ENCODE data around the gene LDB2.
"Not testable (repeated sequence)": the region's sequence is repeated elsewhere in the genome, so short reads cannot be mapped to it uniquely, and the experiment has no call there.

Gene LDB2

DNA sequence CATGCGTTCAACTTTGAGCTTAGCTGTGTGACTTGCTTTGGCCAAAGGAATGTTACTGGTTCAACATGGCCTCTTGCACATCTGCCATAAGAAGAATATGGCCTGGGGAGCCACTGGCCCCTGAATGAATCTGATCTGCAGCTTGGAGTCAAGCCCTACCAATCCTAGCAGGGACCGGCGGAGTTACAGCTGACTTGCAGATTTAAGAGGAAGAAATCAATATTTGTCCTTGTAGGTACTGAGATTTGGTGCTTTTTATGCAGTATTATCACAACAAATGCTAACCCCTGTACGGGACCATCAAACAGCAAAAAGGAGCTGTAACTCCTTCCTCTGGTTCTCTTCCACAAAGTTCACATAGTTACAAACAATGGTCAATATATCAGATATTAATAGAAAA lies 252.0 kb downstream of the LDB2 start:
- DNase-seq (ENCODE audit: low spot score), result no peak

DNA sequence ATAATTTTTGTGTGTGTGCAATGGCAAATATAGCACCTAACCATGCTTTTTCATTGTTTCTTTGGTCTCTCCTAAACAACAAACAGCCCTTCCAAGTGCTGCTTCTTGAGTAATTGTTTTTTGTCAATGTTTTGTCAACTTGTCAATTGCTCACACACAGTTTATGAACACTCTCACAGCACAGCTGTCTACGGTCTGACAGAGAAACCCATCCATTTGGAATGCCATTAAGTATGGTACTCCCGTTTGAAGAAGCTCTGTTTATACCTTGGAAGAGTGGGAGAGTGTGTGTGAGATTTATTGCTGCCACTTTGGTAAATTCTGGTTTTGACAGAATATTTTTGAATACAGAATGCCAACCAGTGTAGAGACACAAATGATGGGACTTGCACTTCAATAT lies 254.6 kb downstream of the LDB2 start:
- no peak for DNase-seq (ENCODE audit: low spot score)

DNA sequence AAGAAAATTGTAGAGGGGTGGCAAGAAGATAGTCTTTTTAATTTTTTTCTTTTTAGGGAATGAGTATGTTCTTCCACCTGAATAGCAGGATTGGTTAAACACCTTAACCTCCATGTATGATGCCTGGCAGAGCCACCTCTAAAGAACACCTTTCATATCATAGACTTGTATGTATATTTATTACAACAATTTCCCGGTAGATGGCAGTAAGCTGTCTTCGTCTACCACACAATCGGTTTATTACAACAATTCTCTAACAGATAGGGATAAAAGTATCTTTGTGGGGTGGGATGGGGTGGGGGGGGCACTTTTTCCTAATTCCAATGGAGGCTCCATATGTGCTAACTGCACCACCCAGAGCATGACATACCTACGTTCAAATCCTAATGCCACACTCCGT lies 255.5 kb downstream of the LDB2 start:
- DNase-seq (ENCODE audit: low spot score), result no peak

DNA sequence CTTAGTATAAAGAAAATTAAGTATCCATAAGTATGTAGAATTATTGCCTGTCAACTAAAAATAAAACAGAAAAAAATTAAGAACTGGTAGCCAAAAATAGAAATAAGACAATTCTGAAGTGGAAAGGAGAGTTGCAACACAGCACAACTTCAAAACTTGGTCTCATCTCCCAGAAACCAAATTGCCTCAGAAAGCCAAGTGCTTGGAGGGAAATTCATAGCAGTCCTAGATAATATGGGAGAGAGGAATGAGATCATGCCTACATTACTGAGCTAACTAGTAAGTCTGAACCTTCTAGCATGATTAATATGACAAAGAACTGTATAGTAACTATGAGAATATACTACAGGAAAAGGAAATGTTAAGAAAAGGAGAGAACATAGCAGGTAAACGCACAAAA lies 256.5 kb downstream of the LDB2 start:
- DNase-seq (ENCODE audit: low spot score), result no peak

DNA sequence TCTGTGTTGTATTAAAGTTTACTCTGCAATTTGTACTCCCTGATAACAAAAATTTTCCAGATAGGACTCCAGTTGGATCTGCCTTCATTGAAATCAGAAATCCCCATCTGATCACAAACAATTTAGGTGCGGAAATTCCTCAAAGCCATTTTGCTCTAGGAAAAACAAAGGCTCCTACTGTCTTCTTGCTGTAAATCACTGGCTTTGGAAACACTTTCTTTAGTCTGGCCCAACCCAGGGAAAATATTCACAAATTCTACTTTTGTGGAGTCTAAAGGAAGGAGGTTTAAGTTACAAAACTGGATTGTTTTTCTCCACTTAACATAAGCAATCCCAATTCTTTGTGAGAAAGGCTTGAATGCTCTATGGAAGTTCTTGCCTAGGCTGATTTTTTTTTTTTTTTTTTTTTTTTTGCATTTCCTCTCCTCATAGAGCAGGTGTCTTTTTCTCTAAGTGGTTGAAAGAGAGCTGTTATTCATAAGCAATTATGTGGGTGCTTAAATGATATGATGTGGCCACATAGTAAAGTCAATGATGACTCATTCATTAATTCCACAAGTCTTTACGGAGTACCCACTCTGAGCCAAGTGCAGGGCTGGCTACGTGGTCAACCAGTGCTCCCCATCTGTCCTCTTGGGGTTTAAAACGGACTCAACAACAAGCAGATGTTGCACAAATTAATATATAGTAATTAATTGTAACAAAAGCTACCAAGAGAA lies 261.4 kb downstream of the LDB2 start:
- no peak for DNase-seq (ENCODE audit: low spot score)

DNA sequence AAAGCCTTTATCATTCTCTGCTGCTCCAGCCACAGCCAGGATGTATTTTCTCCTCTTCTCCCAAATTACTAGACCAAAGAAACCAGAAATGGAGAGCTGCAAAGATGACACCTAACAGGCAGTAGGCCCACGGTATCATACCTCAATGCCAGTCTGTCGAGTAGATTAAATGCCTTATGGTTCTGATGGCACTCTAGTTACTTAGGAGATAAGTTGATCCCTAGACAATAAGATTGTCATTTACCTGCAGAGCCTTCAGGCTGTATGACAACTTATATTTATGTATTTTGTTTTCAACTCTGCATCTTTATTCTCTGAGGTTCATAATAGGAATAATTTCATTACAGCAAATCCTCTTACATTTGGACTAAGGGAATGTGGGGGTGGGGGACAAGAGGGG lies 262.1 kb downstream of the LDB2 start:
- no peak for DNase-seq (ENCODE audit: low spot score)

DNA sequence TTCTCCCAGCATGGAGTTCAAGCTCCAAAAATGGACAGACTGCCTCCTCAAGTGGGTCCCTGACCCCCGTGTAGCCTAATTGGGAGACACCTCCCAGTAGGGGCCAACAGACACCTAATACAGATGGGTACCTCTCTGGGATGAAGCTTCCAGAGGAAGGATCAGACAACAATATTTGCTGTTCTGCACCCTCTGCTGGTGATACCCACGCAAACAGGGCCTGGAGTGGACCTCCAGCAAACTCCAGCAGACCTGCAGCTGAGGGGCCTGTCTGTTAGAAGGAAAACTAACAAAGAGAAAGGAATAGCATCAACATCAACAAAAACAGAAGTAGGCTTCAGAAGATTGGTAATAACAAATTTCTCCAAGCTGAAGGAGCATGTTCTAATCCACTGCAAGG lies 269.2 kb downstream of the LDB2 start:
- DNase-seq (ENCODE audit: low spot score), result not testable (repeated sequence)

DNA sequence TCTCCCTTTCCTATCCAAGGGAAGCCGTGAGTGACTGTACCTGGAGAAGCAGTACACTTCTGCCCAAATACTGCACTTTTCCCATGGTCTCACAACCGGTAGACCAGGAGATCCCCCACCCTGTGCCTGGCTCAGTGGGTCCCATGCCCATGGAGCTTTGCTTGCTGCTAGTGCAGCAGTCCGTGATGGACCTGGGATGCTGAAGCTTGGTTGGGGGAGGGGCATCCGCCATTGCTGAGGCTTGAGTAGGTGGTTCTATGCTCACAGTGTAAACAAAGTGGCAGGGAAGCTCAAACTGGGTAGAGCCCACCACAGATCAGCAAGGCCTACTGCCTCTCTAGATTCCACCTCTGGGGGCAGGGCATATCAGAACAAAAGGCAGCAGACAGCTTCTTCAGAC lies 269.6 kb downstream of the LDB2 start:
- not testable (repeated sequence) for DNase-seq (ENCODE audit: low spot score)

DNA sequence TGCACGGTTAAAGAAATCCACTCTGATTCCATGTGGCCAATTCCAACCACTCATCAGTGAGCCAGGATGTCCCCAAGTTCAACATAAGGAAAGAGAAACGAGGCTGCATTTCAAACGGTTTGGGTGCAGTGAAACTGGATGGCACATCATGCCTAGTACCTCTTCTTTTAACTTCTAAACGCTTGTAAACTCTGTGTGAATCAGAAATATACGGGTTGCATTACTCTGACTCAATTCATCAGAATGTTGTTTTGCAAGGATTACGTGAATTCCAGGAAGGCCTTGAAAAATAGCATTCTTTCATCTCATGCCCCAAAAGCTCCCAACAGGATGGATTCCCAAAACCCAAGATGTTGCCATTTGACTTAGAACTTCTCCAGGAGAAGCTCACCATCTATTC lies 270.4 kb downstream of the LDB2 start:
- DNase-seq (ENCODE audit: low spot score), result no peak

DNA sequence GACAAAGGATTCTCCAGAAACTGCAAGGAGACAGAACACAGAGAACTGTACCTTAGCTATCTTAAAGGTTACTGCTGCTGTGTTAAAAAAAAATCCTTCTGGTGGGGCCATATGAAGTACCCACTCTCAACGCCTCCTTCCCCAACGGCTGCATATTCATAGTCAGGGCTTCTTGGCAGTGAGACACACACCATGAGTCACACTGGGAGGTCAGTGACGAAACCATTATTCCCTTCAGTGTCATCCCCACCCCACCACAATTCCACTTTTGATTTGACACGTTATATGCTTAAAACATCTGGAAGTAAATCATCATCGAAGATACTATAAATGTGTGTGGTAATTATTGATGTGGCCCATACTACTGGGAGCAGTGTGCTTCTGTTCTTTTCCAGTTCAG lies 271.5 kb downstream of the LDB2 start:
- no peak for DNase-seq (ENCODE audit: low spot score)

DNA sequence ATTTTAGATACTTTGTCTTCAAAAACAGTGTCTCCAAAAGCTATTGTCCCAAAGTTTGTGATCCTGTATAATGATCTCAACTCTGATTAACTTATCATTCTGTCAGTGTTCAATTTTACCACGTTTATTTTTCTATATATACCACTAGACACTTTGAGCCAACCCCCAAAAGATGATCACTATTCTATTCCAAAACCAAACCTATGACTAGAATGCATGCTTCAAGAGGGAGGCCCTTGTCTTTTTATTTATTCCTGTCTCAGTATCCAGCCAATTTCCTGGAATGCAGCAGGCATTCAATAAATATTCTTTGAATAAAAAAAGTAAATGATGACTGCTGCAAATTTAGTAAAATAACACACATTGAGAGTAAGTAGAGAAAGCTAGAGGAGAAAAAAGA lies 275.6 kb downstream of the LDB2 start:
- no peak for DNase-seq (ENCODE audit: low spot score)

DNA sequence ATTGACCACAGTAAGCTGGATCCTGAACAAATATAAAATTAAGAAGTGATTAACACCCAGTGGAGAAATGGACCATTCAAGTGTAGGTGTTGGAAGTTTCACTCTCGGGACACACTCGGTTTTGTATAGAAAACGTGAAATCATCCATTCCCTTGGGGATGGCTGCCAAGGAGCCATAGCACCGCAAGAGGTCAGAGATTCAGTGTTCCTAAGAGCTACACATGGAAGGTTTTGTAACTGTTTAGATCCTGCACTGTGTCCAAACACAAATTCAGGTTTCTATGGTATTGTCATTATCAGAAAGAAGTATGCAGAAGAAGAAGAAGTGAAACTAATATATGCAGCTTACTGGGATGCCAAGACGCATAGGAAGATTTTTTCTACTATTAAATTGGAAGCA lies 281.0 kb downstream of the LDB2 start:
- no peak for DNase-seq (ENCODE audit: low spot score)

DNA sequence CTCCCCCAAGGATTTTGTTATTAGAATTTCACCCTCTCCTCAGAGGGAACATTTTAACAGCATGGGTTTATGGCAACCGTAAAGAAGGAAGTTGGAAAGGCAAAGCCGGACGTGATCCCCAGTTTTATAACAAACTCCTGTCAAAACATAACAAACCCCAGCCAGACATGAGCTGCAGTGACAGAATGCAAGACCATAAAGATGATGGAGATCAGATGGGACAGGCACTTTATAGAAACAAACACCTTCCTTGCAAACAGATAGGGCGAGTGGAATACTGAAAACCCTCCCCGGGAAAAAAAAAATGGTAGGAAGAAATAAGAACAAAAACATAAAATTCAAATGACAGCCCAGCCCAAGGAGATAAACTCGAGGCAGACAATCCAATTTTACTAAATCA lies 281.4 kb downstream of the LDB2 start:
- DNase-seq (ENCODE audit: low spot score), result no peak

DNA sequence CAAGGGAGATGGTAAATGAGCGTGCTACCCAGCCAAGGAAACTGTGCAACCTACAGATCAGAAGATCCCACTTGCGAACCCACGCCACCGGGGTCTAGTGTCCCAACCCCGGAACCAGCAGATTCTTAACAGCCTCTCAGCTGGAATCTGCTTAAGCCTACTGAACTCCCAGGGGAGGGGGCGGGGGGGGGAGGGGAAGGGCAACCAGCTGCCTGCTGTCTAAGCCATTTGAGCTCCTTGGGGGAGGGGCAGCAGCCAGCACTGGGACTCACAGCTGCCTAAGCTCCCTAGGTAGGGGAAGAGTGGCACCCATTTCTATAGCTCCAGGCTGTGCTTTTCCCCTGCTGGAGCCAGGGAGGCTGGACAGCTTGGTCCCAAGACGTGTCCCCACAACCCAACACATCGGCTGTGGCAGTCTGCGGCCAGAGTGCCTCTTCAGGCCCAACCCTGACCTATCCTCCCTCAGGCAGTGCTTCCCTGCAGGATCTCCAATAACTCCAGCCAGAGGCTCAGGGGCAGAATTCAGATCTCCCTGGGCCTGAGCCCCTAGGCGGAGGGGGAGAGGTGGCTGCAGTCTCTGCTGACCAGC lies 289.2 kb downstream of the LDB2 start:
- no peak for DNase-seq (ENCODE audit: low spot score)

DNA sequence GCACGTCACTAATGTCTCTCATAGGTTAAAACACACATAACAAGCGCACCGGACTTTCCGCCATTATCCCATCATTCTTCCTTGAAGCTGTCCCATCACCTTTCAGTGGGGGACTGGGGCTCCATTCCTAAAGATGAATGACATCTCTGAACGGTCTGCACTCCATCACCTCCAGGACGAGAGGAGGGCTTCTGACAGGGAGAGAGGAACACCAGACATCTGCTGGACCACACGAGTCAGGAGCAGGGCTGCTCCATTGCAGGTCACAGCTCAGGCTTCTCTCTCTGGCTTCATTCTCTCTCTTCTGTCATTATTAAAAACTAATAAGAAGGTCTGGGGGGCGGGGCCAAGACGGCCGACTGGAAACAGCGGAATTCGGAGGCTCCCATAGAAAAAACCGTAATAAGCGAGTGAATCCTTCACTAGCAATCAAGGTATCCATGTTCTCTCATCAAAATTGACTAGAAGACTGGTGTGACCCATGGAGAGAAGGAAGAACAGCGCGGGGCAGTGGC lies 289.8 kb downstream of the LDB2 start:
- DNase-seq (ENCODE audit: low spot score), result no peak

DNA sequence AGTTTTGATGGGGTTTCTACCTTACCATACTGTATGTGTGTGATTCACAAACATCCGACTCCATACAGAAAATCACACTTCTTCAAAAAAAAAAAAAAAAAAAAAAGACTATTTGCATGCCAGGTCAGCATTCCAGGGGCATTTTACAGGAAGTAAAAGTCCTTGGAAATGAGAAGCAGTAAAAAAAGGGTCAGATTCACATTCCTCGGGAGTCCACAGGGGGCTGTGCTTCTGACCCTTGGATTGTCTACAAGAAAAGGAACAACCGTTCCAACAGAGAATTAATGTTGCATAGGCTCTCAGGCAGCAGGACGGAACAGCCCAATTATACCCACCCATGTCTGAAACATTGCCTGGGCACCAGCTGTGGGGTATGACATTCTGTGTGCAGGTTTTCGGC lies 290.3 kb downstream of the LDB2 start:
- DNase-seq (ENCODE audit: low spot score), result no peak

DNA sequence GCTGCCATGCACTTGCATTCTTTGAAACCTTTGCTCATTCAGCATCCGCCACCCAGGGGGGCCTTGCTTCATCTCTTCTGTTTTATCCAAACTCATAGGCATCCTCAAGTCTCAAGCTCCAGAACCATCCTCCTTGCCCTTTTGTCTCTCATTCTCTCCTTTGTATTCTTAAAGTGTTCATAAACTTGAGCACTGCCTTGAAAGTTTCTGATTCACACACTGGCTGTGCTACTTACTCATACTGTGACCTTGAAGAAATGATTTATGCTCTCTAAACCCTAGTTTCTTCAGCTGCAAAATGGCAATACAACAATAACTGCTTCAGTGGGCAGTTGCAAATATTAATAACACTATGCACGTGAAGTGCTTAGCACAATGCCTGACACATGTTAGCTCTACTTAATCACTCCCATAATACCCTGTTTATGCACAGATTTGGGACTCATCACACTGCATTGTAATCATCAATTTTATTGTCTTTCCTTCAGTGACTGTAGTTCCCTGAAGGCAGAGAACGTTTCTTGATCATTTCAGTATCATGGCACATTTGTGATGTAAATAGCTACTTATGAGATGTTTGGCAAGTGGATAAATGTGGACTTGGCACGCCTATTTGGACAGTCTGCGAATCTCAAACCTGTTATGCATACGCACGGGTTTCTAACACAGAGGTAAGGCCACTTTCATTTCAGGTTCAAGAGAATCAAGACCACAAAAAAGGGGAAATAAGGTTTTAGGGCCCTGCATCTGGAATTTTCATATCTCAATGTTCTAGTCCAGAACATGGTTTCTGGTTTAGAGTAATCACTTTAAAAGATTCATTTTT lies 291.0 kb downstream of the LDB2 start:
- no peak for DNase-seq (ENCODE audit: low spot score)

DNA sequence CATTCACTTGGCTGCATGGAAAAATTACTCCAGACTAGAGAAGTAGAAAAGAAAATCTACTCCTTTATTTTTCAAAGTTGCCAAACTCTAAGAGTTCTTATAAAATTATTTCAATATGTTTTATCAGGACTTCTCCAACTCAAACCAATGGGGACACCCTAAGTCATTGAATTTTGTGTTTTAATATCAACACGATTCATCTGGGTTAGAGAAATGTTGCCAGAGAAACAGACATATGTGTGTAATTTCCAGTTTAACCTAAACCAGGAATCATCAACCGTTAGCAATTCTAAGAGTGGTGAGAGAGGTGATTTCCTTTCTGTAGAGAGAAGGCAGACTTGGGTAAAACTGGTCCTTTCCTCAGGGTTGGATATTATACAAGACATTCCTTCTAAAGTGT lies 291.8 kb downstream of the LDB2 start:
- DNase-seq (ENCODE audit: low spot score), result no peak

DNA sequence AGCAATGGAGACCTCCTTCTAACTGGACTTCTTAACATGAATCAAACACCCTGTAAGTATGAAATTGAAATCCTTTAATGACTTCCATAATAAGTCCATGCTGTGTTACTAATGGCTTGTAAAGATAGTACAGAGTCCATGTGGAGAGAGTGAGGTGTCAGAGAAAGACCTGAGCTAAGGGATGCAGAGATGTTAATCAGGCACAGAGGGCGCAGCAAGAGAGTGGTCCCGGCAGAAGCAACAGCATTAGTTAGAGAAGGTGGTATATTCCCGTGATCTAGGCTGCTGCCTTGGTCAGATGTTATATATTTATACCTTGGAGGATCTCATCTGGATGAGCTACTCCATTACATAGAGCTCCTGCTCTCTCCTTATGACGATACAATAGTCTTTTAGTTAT lies 295.3 kb downstream of the LDB2 start:
- DNase-seq (ENCODE audit: low spot score), result no peak

DNA sequence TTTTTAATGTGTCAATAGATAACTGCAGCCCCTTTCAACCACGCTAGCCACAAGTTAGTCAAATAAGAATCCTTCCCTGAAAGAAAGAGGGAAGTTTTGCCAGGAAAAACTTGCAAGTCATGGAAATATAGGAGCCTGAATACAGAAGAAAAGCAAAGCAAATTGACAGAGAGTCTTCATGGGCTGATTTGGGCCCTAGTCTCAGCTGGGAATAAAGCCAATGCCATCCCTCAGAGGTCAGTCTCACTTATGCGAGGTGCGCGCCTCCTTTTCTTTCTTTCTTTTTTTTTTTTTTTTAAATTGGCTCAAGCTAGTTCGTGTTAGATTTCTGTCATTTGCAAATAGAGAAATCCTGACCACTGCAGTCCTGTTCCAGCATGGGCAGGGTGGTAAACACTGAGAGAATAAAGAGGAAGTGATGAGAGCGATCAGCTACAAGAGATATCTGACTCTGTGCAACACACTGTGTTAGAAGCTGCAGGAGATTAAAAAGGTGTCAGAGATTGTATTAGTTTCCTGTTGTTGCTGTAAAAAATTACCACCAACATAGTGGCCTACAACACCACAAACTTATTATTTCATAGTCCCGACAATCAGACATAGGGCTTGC lies 299.7 kb downstream of the LDB2 start:
- DNase-seq (ENCODE audit: low spot score), result no peak

DNA sequence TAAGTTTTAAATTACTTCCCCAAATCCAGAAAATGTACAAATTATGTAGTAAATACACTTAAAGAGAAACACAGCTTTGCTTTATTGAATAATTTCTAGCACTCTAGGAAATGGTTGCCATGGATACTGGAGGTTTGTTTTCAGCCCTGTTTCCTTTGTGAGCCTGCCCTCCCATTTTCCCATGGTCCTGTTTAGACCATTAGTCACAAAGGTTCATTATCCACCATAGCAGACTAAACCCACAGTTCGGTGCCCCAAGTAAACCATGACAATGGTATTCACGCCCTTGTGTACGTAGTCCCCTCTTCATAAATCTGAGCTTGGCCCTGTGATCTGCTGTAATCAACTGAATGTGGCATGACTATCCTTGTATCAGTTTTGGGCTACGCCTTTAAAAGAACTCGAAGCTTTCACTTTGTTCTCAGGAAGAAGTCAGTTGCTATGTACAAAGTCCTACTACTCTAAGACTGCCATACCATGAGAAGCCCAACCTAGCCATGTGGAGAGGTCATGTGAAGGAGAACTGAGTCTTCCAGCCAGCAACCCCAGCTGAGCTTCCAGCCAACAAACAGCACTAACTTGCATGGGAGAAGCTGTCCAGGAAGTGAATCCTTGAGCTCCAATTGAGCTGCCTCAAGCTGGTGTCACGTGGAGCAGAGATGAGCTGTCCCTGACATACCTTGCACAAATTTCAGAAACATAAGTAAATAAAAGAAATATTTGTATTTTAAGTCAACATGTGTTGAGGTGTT lies 300.4 kb downstream of the LDB2 start:
- DNase-seq (ENCODE audit: low spot score), result no peak

DNA sequence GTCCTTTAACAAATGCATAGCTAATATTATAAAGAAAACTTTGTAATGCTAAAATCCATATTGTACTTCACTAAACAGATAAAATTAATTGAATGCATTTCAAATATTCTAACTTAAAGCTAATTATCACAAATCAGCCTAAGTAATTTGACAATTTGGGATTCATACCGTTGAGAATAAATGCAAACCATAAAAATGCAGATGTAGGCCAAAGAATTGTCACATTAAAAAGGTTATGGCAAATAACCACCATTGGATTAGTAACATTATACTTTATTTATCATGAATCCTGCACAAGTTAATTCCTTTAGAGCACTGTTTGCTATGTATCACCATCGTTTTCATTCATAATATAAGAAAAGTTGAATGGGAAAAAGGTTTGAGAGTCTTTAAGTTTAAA lies 301.0 kb downstream of the LDB2 start:
- DNase-seq (ENCODE audit: low spot score), result no peak

Data from hematopoietic multipotent progenitor cell treated with erythropoietin and hydrocortisone succinate and interleukin-3 and kit ligand, for 17 days (in vitro differentiated cells).